Superior temporal gyrus (tissue), 1 donor: ENCODE results near the gene SYT7.

Experiments
- DNase-seq: peaks from one replicate; pipeline ENCODE4 v3.0.0-alpha.2; 2016; ENCODE audit errors: extremely low spot score

The SYT7 gene

GRCh38 chr11:61555051-61555969, 25.6 kb downstream of the SYT7 start:
- no peak for DNase-seq

GRCh38 chr11:61554172-61554988, 26.5 kb downstream of the SYT7 start:
- DNase-seq = no peak

DNA sequence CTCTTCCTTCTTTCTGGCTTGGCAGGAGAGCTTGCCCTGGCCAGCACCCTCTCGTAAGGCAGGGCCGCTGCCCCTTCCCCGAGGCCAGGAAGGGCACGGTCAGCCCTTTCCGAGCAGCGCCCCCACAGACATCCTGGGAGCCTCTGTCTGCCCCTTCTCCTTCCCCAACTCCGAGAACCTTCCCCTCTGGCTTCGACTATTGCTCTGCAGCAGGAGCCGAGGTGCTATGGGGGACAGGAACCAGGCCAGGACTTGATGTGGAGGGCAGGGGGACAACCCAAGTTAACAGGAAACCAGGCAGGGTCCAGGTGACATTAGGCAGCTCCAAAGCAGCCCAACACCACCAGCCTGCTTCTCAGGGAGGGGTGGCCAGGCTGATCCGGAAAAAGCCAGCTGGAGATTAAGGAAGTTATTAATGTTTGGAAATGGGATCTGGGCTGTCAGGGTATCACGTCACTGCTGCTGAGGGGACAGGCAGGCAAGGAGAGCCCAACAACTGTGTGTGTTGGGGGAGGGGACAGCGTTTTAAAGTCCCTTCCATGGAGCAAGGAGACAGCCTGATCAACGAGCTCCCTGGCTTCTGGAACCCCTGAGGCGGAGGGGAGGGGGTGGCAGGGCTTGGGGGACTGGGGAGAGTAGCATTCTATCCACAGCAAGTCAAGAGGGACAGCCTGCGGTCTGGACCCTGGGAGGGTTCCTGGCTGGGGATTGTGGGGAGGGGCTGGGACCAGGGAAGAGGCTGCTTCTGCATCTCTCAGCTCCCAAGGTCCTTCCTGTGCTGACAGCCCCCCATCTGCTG, 27.3 kb downstream of the SYT7 start:
- no peak for DNase-seq

- DNase-seq = no peak
These were observed 28.7 kb downstream of the SYT7 start for GRCh38 chr11:61552108-61552635.

DNA sequence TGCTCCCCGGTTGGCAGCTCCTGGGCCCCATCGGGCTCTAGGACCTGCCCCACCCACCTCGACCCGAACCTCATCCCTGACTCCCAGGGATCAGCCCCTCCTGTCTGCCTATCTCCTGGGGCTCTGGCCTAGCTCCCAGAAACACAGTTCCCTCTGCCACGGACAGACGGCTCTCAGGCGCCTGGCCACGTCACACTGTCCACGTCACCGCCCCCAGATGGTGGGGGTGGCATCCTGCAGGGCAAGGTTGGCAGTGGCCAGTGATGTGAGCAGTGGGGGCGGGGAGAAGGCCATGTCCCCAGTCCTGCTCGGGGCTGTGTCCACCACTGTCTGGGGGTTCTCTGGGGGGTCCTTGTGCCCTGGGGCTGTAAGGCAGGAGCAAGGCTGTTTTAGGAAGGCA, 29.2 kb downstream of the SYT7 start:
- no peak for DNase-seq

- no peak for DNase-seq
These were observed 30.1 kb downstream of the SYT7 start for GRCh38 chr11:61550665-61551227.

DNA sequence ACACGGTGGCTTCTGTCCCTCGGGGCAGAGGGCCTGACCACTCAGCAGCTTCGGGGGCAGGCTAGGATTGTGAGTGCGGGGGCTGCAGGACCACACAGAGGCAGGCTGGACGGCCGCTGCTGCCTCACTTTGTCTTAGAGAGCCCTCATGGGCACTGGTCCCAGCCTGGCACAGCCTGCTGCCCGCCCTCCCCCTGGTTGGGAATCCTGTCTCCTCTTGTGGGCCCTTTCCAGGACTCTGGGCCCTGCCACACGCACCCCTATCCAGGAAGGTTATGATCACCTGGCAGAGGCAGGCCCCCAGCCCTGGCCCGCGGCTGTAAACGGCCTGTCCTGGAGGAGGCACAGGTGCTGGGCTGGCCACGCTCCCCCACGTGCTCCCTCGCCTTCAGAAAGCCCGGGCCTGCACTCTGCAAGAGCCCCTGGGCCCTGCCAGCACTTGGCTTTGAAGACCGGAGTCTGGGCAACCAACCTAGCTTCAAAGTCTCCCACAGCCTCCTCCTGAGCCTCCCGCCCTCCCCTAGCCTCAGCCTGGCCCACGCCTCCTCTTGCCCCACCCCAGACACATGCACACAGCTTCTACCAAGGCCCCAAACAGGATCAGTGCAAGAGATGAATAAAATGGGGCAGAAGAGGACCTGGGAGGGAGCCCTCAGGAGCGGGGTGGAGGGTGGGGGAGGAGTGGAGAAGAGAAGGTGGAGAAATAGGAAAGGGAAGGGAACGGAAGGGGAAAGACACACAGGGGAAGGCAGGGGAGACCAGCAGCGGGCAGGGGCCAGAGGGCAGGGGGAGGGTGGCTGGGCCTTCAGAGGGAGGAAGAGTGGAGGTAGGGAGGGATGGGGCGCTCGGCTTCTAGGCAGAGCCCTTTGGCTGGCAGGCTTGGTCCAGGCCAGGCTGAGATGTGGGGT, 31.0 kb downstream of the SYT7 start:
- DNase-seq = no peak

DNA sequence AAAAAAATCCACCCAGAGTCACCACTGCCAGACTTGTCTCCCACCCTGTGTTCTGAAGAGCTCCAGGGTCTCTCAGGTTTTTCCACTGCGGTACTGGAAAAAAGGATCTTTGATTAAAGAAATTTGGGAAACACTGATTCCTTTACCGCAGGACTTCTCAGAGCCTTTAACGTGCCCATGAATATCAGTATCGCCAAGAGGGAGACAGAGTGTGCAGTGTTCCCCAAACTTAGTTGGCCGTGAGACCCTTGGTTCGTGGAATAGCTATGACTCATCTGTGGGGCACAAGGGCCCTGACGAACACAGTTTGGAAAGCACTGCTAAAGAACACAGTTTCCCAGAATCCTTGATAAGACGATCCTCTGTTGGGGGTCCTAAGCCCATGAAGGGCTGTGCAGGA, 31.7 kb downstream of the SYT7 start:
- no peak for DNase-seq

DNA sequence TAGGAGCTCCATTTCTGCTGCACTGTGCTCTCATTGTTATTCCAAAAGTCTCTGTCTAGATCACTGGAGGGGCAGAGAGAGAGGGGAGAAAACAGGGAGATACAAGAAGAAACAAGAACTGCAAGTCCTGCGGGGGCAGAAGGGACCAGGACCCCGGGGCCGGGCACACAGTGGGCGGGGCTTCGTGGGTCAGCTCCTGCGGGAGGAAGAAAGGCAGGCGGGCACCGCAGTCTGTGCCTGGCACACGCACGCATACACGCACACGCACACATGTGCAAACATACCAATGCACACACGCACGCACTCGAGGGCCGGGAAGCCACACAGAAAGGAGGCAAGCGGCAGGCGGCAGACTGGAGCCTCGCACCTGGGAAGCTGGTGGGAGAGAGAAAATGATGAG, 33.6 kb downstream of the SYT7 start:
- no peak for DNase-seq

DNA sequence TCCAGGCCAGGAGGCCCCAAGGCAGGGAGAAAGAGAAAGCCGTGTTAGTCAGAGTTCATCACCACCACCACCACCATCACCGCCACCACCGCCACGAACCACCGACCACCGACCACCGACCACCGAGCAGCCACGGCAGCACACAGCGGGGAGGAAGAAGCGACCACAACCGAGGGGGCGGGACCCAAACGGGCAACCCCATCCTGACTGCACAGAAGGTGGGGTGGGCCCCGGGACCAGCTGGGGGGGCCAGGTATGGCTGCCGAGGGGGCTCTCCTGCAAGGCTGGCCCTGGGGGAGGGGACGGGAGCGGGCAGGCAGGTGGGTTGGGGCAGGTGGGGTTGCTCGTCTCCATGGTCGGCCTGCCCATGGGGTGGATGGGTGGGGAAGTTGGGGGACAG, 34.2 kb downstream of the SYT7 start:
- DNase-seq = no peak

GRCh38 chr11:61545921-61546320, 35.0 kb downstream of the SYT7 start:
- no peak for DNase-seq

DNA sequence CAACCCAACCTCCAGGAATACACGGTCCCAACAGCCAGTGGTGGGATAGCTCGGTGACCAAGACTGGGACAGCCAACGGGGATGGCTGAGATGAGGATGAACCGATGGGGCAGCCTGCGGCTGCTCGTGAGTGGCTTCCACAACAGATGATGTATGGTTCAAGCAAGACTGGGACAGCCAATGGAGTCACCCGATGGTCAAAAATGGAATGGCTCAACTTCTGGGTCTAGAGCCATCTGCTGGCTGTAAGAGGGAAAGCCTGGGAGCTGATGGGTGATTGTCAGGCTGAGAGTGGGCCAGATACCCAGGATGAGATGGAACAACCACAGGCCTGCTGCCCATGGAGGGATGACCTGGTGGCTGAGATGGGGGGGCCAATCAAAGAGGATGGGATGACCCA, 35.5 kb downstream of the SYT7 start:
- DNase-seq = no peak

- no peak for DNase-seq
These were observed 36.4 kb downstream of the SYT7 start for GRCh38 chr11:61544466-61544865.

GRCh38 chr11:61543606-61544306, 37.1 kb downstream of the SYT7 start:
- no peak for DNase-seq

- no peak for DNase-seq
These were observed 38.2 kb downstream of the SYT7 start for GRCh38 chr11:61542705-61543104.

DNA sequence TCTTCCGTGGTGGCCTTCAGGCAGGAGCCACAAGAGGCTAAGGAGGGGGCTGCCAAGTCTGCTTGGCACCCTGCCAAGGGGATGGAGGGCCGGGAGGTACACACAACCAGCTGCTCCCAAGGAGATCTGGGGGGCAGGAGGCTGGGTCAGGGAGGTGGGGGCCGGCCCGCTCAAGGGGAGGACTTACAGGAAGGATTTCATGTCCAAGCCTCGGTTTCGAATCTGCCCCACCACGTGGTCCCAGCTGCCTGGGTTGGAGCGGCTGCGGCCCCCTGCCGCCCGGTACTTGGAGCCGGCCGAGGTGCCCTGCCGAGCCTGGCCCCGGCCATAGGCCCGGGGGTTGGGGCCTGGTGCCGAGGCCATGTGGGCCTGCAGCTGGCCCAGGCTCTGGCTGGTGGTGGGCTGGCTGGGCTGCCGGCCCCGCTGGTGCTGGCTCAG, 38.8 kb downstream of the SYT7 start:
- no peak for DNase-seq

DNA sequence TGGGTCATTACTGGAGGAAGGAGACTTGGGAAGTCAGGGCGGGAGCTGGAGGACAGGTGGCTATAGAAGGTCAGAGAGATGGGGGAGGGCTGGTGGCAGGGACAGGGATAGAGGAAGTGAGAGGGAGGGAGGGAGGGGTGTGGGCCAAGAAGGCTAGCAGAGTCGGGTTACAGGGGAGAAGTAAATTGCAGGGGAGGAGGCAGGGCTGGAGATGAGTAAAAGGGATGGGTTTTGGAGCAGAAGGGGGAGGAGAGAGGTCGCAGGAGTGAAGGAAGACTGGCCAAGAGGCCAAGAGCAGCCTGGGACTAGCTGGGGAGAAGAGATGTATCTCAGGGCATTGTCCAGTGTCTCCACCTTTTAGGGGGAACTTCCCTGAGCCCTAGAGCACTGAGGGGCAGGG, 39.3 kb downstream of the SYT7 start:
- DNase-seq = no peak

GRCh38 chr11:61540528-61540927, 40.3 kb downstream of the SYT7 start:
- no peak for DNase-seq

- no peak for DNase-seq
These were observed 41.0 kb downstream of the SYT7 start for GRCh38 chr11:61539831-61540357.
